ENCODE results near the gene S100PBP. TPM values are rescaled to one million over a fixed set of nuclear protein-coding genes. Genes with fewer than 3 reads are reported as not detected.

The S100PBP gene
- total RNA-seq, 3 donors from 2014 or later (not counting 1 experiment from before 2014, with no cell fraction given): 84.5 to 114 (median 85.5) TPM

- no peaks in the 10 kb centered on the region for H3K9me3 ChIP-seq (ENCODE audit: control insufficient read depth, insufficient read depth, low read length)
- peaks cover 15% of the 10 kb centered on the region for H3K4me1 ChIP-seq (ENCODE audit: control insufficient read depth, insufficient read depth, low read length)
- WGBS (ENCODE audit: insufficient coverage): 92% methylated on average over 4 of the region's 4 CpGs
- H3K27ac ChIP-seq (ENCODE audit: low read length): no peak overlapping the region
- Mint-ChIP-seq H3K27ac (peak overlapping the region in 1 of 2 donors; percentile 34), H3K4me3 (no peak overlapping the region), H3K36me3 (peaks cover 12% of the 10 kb centered on the region), H3K27me3 (ENCODE audit: low read depth in 2 of 2) (no peaks in the 10 kb centered on the region), H3K4me1 (peaks cover 24 to 31% of the 10 kb centered on the region in 2 donors), H3K9me3 (no peaks in the 10 kb centered on the region)
- ATAC-seq (no peak), DNase-seq (no peak)
- TF ChIP-seq, protein P1, sequence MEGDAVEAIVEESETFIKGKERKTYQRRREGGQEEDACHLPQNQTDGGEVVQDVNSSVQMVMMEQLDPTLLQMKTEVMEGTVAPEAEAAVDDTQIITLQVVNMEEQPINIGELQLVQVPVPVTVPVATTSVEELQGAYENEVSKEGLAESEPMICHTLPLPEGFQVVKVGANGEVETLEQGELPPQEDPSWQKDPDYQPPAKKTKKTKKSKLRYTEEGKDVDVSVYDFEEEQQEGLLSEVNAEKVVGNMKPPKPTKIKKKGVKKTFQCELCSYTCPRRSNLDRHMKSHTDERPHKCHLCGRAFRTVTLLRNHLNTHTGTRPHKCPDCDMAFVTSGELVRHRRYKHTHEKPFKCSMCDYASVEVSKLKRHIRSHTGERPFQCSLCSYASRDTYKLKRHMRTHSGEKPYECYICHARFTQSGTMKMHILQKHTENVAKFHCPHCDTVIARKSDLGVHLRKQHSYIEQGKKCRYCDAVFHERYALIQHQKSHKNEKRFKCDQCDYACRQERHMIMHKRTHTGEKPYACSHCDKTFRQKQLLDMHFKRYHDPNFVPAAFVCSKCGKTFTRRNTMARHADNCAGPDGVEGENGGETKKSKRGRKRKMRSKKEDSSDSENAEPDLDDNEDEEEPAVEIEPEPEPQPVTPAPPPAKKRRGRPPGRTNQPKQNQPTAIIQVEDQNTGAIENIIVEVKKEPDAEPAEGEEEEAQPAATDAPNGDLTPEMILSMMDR (IDR thresholded peaks at IDR 0.05): no peak
- H3K27me3 ChIP-seq (ENCODE audit: control insufficient read depth, insufficient read depth, low read length): no peaks in the 10 kb centered on the region
- intact Hi-C loops (cut with micrococcal nuclease): no loop called here
- H3K4me3 ChIP-seq (ENCODE audit: low read length): no peak overlapping the region
- H3K36me3 ChIP-seq (ENCODE audit: control insufficient read depth, insufficient read depth, low read length): peaks cover 57% of the 10 kb centered on the region
These were observed 10.4 kb upstream of the S100PBP start for GRCh38 chr1:32806910-32807523.

DNA sequence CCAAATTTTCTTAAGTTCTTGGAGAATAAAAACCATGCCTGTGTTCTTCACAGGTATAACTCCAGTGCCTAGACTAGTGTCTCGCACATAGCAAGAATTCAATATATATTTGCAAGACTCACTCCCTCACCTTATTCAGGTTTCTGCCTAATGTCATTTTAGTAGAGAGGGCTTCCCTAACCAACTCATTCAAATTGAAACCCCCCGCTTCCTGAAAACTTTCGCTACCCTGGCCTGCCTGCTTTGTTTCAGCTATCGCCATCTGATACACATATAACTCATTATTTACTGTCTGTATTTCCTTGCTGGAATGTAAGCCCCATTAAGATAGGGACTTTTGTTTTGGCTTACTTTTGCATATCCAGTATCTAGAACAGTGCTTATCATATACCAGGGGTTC is 8.9 kb upstream of the S100PBP start:
- H3K27ac ChIP-seq (ENCODE audit: low read length): no peak overlapping the region
- H3K36me3 Mint-ChIP-seq: peaks cover 12% of the 10 kb centered on the region
- H3K9me3 ChIP-seq (ENCODE audit: control insufficient read depth, insufficient read depth, low read length): no peaks in the 10 kb centered on the region
- TF ChIP-seq, protein P1 (IDR thresholded peaks at IDR 0.05): no peak
- ATAC-seq: no peak
- H3K36me3 ChIP-seq (ENCODE audit: control insufficient read depth, insufficient read depth, low read length): peaks cover 49% of the 10 kb centered on the region
- H3K9me3 Mint-ChIP-seq: no peaks in the 10 kb centered on the region
- DNase-seq: no peak
- no peak overlapping the region for H3K4me3 ChIP-seq (ENCODE audit: low read length)
- intact Hi-C loops (cut with micrococcal nuclease): no loop called here
- 91% methylated on average over 4 of the region's 4 CpGs for WGBS (ENCODE audit: insufficient coverage)
- H3K4me1 ChIP-seq (ENCODE audit: control insufficient read depth, insufficient read depth, low read length): peaks cover 20% of the 10 kb centered on the region
- H3K4me3 Mint-ChIP-seq: no peak overlapping the region
- H3K27me3 ChIP-seq (ENCODE audit: control insufficient read depth, insufficient read depth, low read length): no peaks in the 10 kb centered on the region
- peaks cover 32 to 38% of the 10 kb centered on the region in 2 donors for H3K4me1 Mint-ChIP-seq
- H3K27me3 Mint-ChIP-seq (ENCODE audit: low read depth in 2 of 2): no peaks in the 10 kb centered on the region
- H3K27ac Mint-ChIP-seq: no peak overlapping the region

DNA sequence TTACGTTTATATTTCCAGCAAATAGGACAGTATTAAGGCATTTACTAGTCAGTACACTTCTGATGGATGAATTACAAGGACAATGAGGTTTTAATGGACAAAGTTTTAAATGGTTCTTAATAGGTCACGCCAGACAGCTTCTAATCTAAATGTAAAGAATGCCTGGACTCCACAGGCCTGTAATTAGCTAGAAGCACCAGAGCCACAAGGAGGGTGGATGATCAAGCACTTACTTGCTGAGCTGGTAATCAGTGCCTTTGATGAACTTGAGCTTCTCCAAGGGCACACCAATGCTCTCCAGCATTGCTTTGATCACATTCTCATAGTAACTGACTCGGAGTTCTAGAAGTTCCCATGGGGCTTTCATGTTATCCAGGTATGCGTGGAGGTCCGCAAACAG is 7.1 kb upstream of the S100PBP start:
- ATAC-seq: no peak
- DNase-seq: no peak
- Mint-ChIP-seq H3K9me3 (no peaks in the 10 kb centered on the region), H3K4me1 (peaks cover 49 to 55% of the 10 kb centered on the region in 2 donors), H3K27me3 (ENCODE audit: low read depth in 2 of 2) (no peaks in the 10 kb centered on the region), H3K36me3 (peaks cover 12% of the 10 kb centered on the region), H3K27ac (peak overlapping the region in 1 of 2 donors; percentile 59), H3K4me3 (no peak overlapping the region)
- H3K4me3 ChIP-seq (ENCODE audit: low read length): no peak overlapping the region
- no peak overlapping the region for H3K27ac ChIP-seq (ENCODE audit: low read length)
- peaks cover 48% of the 10 kb centered on the region for H3K36me3 ChIP-seq (ENCODE audit: control insufficient read depth, insufficient read depth, low read length)
- H3K27me3 ChIP-seq (ENCODE audit: control insufficient read depth, insufficient read depth, low read length): no peaks in the 10 kb centered on the region
- peaks cover 31% of the 10 kb centered on the region for H3K4me1 ChIP-seq (ENCODE audit: control insufficient read depth, insufficient read depth, low read length)
- intact Hi-C loops (cut with micrococcal nuclease): no loop called here
- TF ChIP-seq, protein P1 (IDR thresholded peaks at IDR 0.05): no peak
- WGBS (ENCODE audit: insufficient coverage): 98% methylated on average over 5 of the region's 5 CpGs
- no peaks in the 10 kb centered on the region for H3K9me3 ChIP-seq (ENCODE audit: control insufficient read depth, insufficient read depth, low read length)

GRCh38 chr1:32811265-32811664 is 6.2 kb upstream of the S100PBP start:
- Histone ChIP-seq H3K4me1 (ENCODE audit: control insufficient read depth, insufficient read depth, low read length) (peaks cover 39% of the 10 kb centered on the region), H3K27me3 (ENCODE audit: control insufficient read depth, insufficient read depth, low read length) (no peaks in the 10 kb centered on the region), H3K9me3 (ENCODE audit: control insufficient read depth, insufficient read depth, low read length) (no peaks in the 10 kb centered on the region), H3K4me3 (ENCODE audit: low read length) (no peak overlapping the region), H3K27ac (ENCODE audit: low read length) (no peak overlapping the region), H3K36me3 (ENCODE audit: control insufficient read depth, insufficient read depth, low read length) (peaks cover 42% of the 10 kb centered on the region)
- no peak for ATAC-seq
- Mint-ChIP-seq H3K4me3 (no peak overlapping the region), H3K9me3 (no peaks in the 10 kb centered on the region), H3K36me3 (peaks cover 12% of the 10 kb centered on the region), H3K27me3 (ENCODE audit: low read depth in 2 of 2) (no peaks in the 10 kb centered on the region), H3K4me1 (peaks cover 54 to 62% of the 10 kb centered on the region in 2 donors), H3K27ac (peak overlapping the region in 1 of 2 donors; percentile 59)
- intact Hi-C loops (cut with micrococcal nuclease): no loop called here
- no peak for DNase-seq
- TF ChIP-seq, protein P1 (IDR thresholded peaks at IDR 0.05): no peak
- WGBS (ENCODE audit: insufficient coverage): 94% methylated on average over 9 of the region's 9 CpGs
